Effector memory CD8-positive, alpha-beta T cell (primary cell): ENCODE results near the gene ZNF823.
"Not testable (repeated sequence)": the region's sequence is repeated elsewhere in the genome, so short reads cannot be mapped to it uniquely, and the experiment has no call there.

ENCODE experiments used
- ATAC-seq: fragments of 150-1000 bp; cut with Tn5 transposase; replicated peaks from 2 replicates; pipeline ENCODE4 v1.10.0; 2021; ENCODE audit warnings: mild to moderate bottlenecking, moderate library complexity
- DNase-seq, 3 experiments: peaks; one replicate each; pipeline ENCODE4 v3.0.0; 2021
- H3K27ac Mint-ChIP-seq, 2 donors: one replicate each; pipeline ENCODE4 v1.8.0; 2022; ENCODE audit warnings: mild to moderate bottlenecking in 2 of 2, mixed read lengths in 2 of 2, moderate library complexity in 2 of 2
- H3K27me3 Mint-ChIP-seq, 2 donors: one replicate each; pipeline ENCODE4 v1.8.0; 2022; ENCODE audit warnings: mixed read lengths in 2 of 2
- H3K36me3 Mint-ChIP-seq: one replicate; pipeline ENCODE4 v1.8.0; 2022; ENCODE audit warnings: mild to moderate bottlenecking, moderate library complexity, mixed read lengths; ENCODE audit not compliant: insufficient read depth
- H3K4me1 Mint-ChIP-seq, 2 donors: one replicate each; pipeline ENCODE4 v1.8.0; 2022; ENCODE audit warnings: low read depth in 2 of 2, mixed read lengths in 2 of 2
- H3K4me3 Mint-ChIP-seq, 2 donors: one replicate each; pipeline ENCODE4 v1.8.0; 2022; ENCODE audit warnings: mild to moderate bottlenecking in 2 of 2, mixed read lengths in 2 of 2, moderate library complexity in 2 of 2
- H3K9me3 Mint-ChIP-seq, 2 donors: one replicate each; pipeline ENCODE4 v1.8.0; 2022; ENCODE audit warnings: mixed read lengths in 2 of 2

Gene ZNF823

GRCh38 chr19:11684987-11685675, 53.6 kb downstream of the ZNF823 start:
- H3K27me3 Mint-ChIP-seq, result no peaks in the 10 kb centered on the region
- no peak overlapping the region for H3K4me3 Mint-ChIP-seq
- no peaks in the 10 kb centered on the region for H3K4me1 Mint-ChIP-seq
- DNase-seq, result no peak
- ATAC-seq, result no peak
- H3K36me3 Mint-ChIP-seq, result peaks cover 3% of the 10 kb centered on the region
- H3K27ac Mint-ChIP-seq, result no peak overlapping the region
- peaks cover 3 to 9% of the 10 kb centered on the region in 2 donors for H3K9me3 Mint-ChIP-seq

- ATAC-seq, result no peak
- Mint-ChIP-seq H3K27ac (no peak overlapping the region), H3K27me3 (peaks cover 5 to 16% of the 10 kb centered on the region in 2 donors), H3K4me3 (no peak overlapping the region), H3K36me3 (peaks cover 3% of the 10 kb centered on the region), H3K4me1 (no peaks in the 10 kb centered on the region), H3K9me3 (no peaks in the 10 kb centered on the region)
- no peak for DNase-seq
Observed at GRCh38 chr19:11680689-11681302, 58.0 kb downstream of the ZNF823 start.

GRCh38 chr19:11678504-11678903, 60.2 kb downstream of the ZNF823 start:
- Mint-ChIP-seq H3K4me1 (peaks cover 0 to 3% of the 10 kb centered on the region in 2 donors), H3K27me3 (peaks cover 10 to 28% of the 10 kb centered on the region in 2 donors), H3K36me3 (peaks cover 3% of the 10 kb centered on the region), H3K27ac (no peak overlapping the region), H3K4me3 (no peak overlapping the region), H3K9me3 (no peaks in the 10 kb centered on the region)
- no peak for DNase-seq
- no peak for ATAC-seq

DNA sequence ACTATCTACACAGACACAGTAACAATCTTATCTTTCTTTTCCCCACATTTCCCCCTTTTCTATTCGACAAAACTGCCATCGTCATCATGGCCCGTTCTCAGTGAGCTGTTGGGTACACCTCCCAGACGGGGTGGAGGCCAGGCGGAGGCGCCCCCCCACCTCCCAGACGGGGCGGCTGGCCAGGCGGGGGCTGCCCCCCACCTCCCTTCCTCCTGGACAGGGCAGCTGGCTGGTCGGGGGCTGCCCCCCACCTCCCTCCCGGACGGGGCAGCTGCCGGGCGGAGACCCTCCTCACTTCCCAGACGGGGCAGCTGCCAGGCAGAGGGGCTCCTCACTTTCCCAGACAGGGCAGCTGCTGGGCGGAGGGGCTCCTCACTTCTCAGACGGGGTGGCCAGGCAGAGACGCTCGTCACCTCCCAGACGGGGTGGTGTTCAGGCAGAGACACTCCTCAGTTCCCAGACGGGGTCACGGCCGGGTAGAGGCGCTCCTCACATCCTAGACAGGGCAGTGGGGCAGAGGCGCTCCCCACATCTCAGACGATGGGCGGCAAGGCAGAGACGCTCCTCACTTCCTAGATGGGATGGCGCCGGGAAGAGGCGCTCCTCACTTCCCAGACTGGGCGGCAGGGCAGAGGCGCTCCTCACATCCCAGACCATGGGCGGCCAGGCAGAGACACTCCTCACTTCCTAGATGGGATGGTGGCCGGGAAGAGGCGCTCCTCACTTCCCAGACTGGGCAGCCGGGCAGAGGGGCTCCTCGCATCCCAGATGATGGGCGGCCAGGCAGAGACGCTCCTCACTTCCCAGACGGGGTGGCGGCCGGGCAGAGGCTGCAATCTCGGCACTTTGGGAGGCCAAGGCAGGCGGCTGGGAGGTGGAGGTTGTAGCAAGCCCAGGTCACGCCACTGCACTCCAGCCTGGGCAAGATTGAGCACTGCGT, 61.8 kb downstream of the ZNF823 start:
- H3K4me1 Mint-ChIP-seq, H3K36me3 Mint-ChIP-seq, H3K9me3 Mint-ChIP-seq, H3K27ac Mint-ChIP-seq, H3K4me3 Mint-ChIP-seq, ATAC-seq, DNase-seq: not testable (repeated sequence)
- peaks cover 10 to 31% of the 10 kb centered on the region in 2 donors for H3K27me3 Mint-ChIP-seq

DNA sequence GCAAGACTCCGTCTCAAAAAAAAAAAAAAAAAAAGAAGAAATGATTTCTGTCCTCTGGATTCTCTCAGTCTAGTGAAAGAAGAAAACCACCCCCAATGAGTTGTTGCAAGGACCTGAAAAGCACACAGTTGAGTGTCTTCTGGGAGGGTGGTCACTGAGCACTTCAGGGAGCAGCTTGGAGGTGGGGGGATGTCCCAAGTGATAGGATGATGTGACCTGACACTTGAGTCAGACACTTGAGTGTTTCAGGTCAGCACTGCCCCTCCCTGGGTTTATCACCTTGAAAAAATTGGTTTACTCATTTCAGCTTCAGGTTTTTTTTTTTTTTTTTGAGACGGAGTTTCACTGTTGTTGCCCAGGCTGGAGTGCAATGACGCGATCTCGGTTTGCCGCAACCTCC, 63.2 kb downstream of the ZNF823 start:
- no peaks in the 10 kb centered on the region for H3K9me3 Mint-ChIP-seq
- H3K36me3 Mint-ChIP-seq, result no peaks in the 10 kb centered on the region
- peaks cover 10 to 31% of the 10 kb centered on the region in 2 donors for H3K27me3 Mint-ChIP-seq
- H3K4me1 Mint-ChIP-seq, result peaks cover 0 to 3% of the 10 kb centered on the region in 2 donors
- no peak overlapping the region for H3K27ac Mint-ChIP-seq
- ATAC-seq, result no peak
- H3K4me3 Mint-ChIP-seq, result no peak overlapping the region
- no peak for DNase-seq

- H3K27ac Mint-ChIP-seq, result no peak overlapping the region
- H3K36me3 Mint-ChIP-seq, result no peaks in the 10 kb centered on the region
- ATAC-seq (no peak), DNase-seq (no peak)
- H3K27me3 Mint-ChIP-seq, result peaks cover 10 to 31% of the 10 kb centered on the region in 2 donors
- no peak overlapping the region for H3K4me3 Mint-ChIP-seq
- peaks cover 0 to 3% of the 10 kb centered on the region in 2 donors for H3K4me1 Mint-ChIP-seq
- no peaks in the 10 kb centered on the region for H3K9me3 Mint-ChIP-seq
Observed at GRCh38 chr19:11674067-11674492, 64.7 kb downstream of the ZNF823 start.

DNA sequence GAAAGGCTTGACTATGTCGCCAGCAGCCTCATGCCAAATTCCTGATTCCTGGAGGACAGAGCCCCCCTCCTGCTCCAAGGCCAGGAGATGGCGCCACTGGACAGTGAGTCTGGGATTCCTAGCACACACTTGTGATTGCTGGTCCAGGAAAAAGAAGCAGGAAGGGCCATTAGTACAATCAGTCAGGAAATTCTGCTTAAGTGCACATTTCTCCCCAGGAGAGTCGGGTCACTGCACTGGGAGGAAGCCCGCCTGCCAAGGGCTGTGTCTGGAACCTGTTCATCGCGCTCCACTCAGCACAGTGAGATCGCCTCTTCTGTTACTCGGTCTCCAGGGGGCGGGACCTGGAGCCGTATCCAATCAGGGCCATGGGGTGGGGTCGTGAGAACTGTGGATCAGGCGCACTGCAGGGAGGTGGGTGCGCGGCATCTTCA, 65.1 kb downstream of the ZNF823 start:
- H3K4me3 Mint-ChIP-seq, result no peak overlapping the region
- DNase-seq, result no peak

More for the DNA sequence above, 65.1 kb downstream of the ZNF823 start:
- H3K27me3 Mint-ChIP-seq, result peaks cover 10 to 31% of the 10 kb centered on the region in 2 donors
- peaks cover 0 to 3% of the 10 kb centered on the region in 2 donors for H3K4me1 Mint-ChIP-seq
- ATAC-seq, result no peak
- no peaks in the 10 kb centered on the region for H3K36me3 Mint-ChIP-seq
- no peaks in the 10 kb centered on the region for H3K9me3 Mint-ChIP-seq
- no peak overlapping the region for H3K27ac Mint-ChIP-seq
